GM15510 (cell line): ENCODE results near the gene RXFP1.

Experiments used
- POLR2A ChIP-seq: IDR thresholded peaks from 3 replicates; pipeline ENCODE4 v1.6.1; 2011; ENCODE audit warnings: borderline replicate concordance; ENCODE audit not compliant: insufficient read length; ENCODE audit errors: extremely low read depth

Gene RXFP1

GRCh38 chr4:158673633-158674032 lies 152.0 kb downstream of the RXFP1 start:
- no peak for TF ChIP-seq POLR2A

- no peak for TF ChIP-seq POLR2A
Observed at GRCh38 chr4:158676076-158676475, 154.4 kb downstream of the RXFP1 start.

- no peak for TF ChIP-seq POLR2A
Observed at GRCh38 chr4:158678767-158679166, 157.1 kb downstream of the RXFP1 start.

- TF ChIP-seq POLR2A: no peak
Observed at GRCh38 chr4:158681629-158682028, 159.9 kb downstream of the RXFP1 start.

- no peak for TF ChIP-seq POLR2A
Observed at GRCh38 chr4:158682066-158682465, 160.4 kb downstream of the RXFP1 start.

GRCh38 chr4:158688813-158689212 lies 167.1 kb downstream of the RXFP1 start:
- no peak for TF ChIP-seq POLR2A
